Subcutaneous adipose tissue (tissue), 4 donors: ENCODE data around the gene KCTD8. TPM values are rescaled to one million over a fixed set of nuclear protein-coding genes. Genes with fewer than 3 reads are reported as not detected.

Experiments
- total RNA-seq, 4 donors: library from RNA; depleted of rRNA; stranded (reverse); fragments of >200 nt; gene quantifications; one replicate each; pipeline ENCODE4 v1.1.0, GENCODE V29; 2016
- TF ChIP-seq, protein P1 (sequence below): fragments of 450-650 bp; IDR thresholded peaks from one replicate; pipeline ENCODE4 v1.5.1; 2016; ENCODE audit warnings: low read depth, mild to moderate bottlenecking, control low read depth, antibody characterized with exemption, moderate library complexity

Gene KCTD8
- total RNA-seq, 4 donors from 2014 or later = 0.17 to 0.44 TPM; not detected in 2

DNA sequence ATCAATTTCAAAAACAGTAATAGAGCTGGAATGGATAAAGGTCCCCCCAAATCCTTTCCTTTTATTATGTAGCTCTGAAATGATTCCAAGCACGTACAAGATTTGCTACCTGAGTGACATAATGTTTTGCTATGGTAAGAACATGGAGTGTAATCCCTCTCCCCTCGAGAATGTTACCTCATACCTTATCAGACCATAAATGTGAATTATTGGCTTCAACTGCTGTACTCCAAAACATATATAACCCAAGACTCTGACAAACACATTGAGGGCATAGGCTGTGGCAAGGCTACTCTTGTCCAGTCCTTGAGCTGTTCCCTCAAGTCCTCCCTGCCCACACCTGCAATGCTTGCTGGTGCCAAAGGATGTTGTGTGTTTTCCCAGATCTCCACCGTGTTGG is 286.9 kb downstream of the KCTD8 start:
- TF ChIP-seq, protein P1, sequence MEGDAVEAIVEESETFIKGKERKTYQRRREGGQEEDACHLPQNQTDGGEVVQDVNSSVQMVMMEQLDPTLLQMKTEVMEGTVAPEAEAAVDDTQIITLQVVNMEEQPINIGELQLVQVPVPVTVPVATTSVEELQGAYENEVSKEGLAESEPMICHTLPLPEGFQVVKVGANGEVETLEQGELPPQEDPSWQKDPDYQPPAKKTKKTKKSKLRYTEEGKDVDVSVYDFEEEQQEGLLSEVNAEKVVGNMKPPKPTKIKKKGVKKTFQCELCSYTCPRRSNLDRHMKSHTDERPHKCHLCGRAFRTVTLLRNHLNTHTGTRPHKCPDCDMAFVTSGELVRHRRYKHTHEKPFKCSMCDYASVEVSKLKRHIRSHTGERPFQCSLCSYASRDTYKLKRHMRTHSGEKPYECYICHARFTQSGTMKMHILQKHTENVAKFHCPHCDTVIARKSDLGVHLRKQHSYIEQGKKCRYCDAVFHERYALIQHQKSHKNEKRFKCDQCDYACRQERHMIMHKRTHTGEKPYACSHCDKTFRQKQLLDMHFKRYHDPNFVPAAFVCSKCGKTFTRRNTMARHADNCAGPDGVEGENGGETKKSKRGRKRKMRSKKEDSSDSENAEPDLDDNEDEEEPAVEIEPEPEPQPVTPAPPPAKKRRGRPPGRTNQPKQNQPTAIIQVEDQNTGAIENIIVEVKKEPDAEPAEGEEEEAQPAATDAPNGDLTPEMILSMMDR = no peak

DNA sequence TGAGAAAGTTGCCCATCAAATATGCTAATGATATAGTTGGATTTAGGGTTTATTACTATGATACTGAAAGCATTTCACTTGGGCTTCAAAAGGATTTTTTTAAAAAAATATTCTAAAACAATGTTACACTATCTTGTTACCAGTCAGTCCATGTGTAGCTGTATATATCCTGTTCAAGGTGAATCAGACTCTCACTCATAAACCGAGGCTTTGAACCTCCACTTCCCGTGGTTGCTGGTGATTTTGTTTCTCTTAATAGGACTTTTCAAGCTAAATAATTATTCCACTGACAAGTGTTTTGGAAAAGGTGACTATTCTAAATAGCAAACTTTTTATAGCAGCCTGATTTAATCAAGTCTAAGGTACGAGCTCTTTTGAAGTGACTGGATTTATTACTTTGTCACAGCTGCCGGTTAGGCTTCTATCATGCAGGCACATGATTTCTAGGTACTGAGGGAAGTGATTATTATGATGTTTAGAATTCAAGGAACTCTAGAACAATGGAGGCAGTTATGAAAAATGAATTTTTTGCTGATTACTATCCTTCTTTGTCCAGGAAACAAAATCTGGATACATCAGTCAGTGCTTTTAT is 287.7 kb downstream of the KCTD8 start:
- TF ChIP-seq, protein P1 = no peak

DNA sequence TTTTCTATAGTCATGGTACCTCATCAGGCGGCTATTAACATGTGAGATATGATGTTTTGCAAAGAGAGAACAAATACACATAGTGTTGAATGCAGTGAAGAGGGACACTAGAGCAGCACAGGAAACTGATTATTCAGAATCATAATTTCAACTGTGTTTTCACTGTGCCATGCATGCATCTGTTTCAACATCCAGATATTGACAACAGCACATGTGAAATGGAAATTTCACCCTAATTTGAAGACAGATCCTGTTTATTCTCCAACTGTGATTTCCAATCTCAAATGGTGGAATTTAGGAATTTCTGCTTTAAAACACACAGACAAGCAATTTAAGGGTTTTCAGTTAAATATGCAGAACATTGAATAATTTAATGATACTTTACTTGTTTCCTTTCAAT is 288.6 kb downstream of the KCTD8 start:
- TF ChIP-seq, protein P1 = no peak

DNA sequence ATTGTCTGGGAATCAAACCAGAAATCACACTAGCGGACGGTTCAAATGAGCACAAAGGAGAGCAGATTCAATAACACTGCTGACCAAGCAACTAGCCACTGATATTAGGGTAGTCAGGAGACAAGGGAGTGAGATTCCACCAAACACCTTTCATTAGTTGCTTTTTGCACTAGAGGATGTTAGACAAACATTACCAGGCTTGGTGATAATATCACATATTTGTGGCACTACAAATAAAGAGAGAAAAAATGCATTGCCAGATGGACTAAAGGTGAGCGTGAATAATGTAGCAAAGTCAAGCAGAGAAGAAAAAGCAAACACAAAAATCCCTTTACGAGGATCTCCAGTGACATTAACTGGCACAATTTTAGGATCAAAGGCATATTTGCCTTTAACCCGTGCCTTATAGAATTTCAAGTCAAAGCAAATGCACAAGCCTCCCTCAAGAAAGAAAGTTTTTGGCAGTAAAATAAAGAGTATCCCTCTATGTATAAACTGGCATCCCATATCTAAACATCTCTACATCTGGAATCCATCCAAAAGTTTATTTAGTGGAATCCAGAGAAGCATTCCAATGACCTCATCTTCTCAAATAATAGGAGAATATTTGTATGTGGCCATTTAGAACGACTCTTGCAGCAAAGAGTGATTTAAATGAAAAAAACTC is 290.9 kb downstream of the KCTD8 start:
- TF ChIP-seq, protein P1 = no peak

DNA sequence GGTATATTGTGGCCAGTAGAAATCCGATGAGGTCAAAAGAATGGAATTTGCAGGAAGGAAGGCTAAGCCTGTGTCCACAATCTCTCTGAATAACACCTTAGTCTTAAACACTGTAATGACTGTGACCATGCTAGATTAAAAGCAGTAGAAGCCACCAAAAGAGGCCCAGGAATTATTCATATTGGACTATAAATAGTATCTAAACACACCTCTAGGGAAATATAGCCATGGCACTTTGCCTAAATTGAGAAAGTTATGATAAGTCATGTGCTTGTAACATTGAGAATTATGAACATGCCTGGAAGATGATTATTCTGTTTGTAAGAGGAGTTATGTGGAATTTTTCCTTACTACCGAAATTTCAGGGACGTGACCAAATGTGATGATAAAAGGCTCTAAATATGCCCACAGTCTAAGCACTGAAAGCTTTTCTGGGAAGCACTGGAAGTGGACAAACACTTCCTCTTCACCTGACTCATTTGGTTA is 298.5 kb downstream of the KCTD8 start:
- TF ChIP-seq, protein P1 = no peak

DNA sequence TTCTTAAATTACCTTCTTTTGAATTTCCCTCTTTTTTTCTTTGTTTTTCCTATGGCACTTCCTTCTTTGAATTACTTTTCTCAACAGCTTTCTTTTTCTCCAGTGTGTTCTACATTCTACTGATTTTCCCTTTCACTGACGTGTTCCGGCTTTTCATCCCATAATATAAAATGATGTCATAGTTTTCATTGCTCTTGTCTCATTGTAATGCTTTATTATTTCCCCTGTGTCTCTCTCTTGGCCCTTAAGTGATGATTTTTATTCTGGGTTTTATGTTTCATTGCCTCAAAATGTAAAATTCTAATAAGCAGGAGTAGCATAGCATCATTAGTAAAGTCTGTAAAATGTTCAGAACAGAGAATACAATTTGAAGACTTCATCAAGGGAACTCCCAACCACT is 299.3 kb downstream of the KCTD8 start:
- TF ChIP-seq, protein P1 = no peak

DNA sequence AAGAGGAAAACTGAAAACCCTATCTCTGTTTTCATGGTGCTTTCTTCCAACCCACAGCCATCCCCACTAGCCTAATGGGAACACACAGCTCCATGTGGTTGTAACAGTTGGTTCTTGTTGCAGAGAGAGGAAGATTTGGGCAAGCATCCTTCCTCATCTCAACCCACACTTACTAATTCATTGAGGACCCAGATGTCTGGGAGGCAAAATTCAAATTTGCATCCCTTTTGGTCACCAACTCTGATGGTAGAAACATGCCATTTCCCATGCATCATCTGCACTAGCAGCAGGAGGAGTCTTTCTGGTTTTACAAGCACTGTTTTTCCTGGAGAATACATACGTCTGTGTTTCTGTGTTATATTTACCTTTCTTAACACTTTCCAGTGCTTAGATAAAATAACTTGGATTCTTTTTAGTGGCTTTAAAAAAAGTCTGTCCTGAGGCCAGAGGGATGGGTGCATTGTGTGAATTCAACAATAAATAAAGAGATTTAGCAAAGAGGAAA is 301.0 kb downstream of the KCTD8 start:
- TF ChIP-seq, protein P1 = no peak
